Endothelial cell of umbilical vein (primary cell): Measurements from ENCODE around the gene PDE11A. TPM values are rescaled to one million over a fixed set of nuclear protein-coding genes. Genes with fewer than 3 reads are reported as not detected.

Source experiments
- BruUV-seq: library from RNA; stranded (reverse); fragments of 400-500 nt; replicated peaks from 2 replicates; lab custom pipeline; 2021; lab: Mats Ljungman, UMichigan
- CTCF ChIA-PET: fragments of 300-600, 350-600 bp; sonication (Branson Sonifier 250); formaldehyde crosslinking; loops from one replicate; lab custom pipeline; 2021; ENCODE audit warnings: antibody characterized with exemption, inconsistent platforms; lab: Charles Lee
- POLR2A ChIA-PET: fragments of 300-600, 350-600 bp; sonication (Branson Sonifier 250); formaldehyde crosslinking; loops from one replicate; lab custom pipeline; 2021; ENCODE audit warnings: antibody characterized with exemption, inconsistent platforms; lab: Charles Lee
- DNase-seq: peaks from one replicate; pipeline ENCODE4 v3.0.0-alpha.2; 2011; ENCODE audit warnings: low read depth, low spot score
- FAIRE-seq: peaks from 2 replicates; lab custom pipeline; 2011; peaks lifted over from hg19 to GRCh38; lab: Jason Lieb, UNC
- H2AFZ ChIP-seq: 2 replicates; pipeline ENCODE4 v1.6.0; 2012; ENCODE audit warnings: low read depth, low read length, control low read depth, inconsistent platforms
- H3K27ac ChIP-seq: 2 replicates; pipeline ENCODE4 v1.5.1; 2011; ENCODE audit warnings: low read depth, mild to moderate bottlenecking, control low read depth, low read length, moderate library complexity; ENCODE audit not compliant: insufficient read depth
- H3K27me3 ChIP-seq, 2 experiments: 2 replicates each; pipeline versions ENCODE4 v1.6.0 to v1.6.1; 2011; ENCODE audit warnings: low read length in 2 of 2, mixed read lengths in 1 of 2; ENCODE audit not compliant: control insufficient read depth in 2 of 2, insufficient read depth in 2 of 2
- H3K36me3 ChIP-seq, 2 experiments: 2 replicates in 1 of 2; 3 replicates in 1 of 2; pipeline ENCODE4 v1.5.1; 2011; ENCODE audit warnings: low read length in 2 of 2, mild to moderate bottlenecking in 1 of 2, moderate library complexity in 1 of 2; ENCODE audit not compliant: control insufficient read depth in 2 of 2, insufficient read depth in 2 of 2; ENCODE audit errors: extremely low read depth in 1 of 2
- H3K4me1 ChIP-seq: 3 replicates; pipeline ENCODE4 v1.5.1; 2011; ENCODE audit warnings: mild to moderate bottlenecking, low read length; ENCODE audit not compliant: control insufficient read depth, insufficient read depth; ENCODE audit errors: extremely low read depth
- H3K4me2 ChIP-seq: 2 replicates; pipeline ENCODE4 v1.6.1; 2011; ENCODE audit warnings: low read length, control low read depth, mixed read lengths; ENCODE audit not compliant: insufficient read depth
- H3K4me3 ChIP-seq, 3 experiments: fragments of 200-600 bp in 1 of 3; sonication (generic), shearing (Covaris generic) in 1 of 3; replicated peaks in 1 of 3; 2 replicates each; pipeline ENCODE4 v1.5.1; 2011 to 2016; ENCODE audit warnings: control low read depth in 3 of 3, low read length in 3 of 3, mild to moderate bottlenecking in 2 of 3, inconsistent platforms in 1 of 3, low read depth in 1 of 3, moderate library complexity in 1 of 3; ENCODE audit not compliant: insufficient read depth in 1 of 3
- H3K79me2 ChIP-seq: 2 replicates; pipeline ENCODE4 v1.6.0; 2012; ENCODE audit warnings: low read length, inconsistent platforms; ENCODE audit not compliant: control insufficient read depth, insufficient read depth
- H3K9ac ChIP-seq: replicated peaks from 2 replicates; pipeline ENCODE3; 2011; ENCODE audit warnings: low read length, control low read depth; ENCODE audit not compliant: insufficient read depth; ENCODE audit errors: extremely low read depth
- H3K9me1 ChIP-seq: replicated peaks from 3 replicates; pipeline ENCODE4 v1.6.0; 2011; ENCODE audit warnings: mild to moderate bottlenecking, low read length; ENCODE audit not compliant: control insufficient read depth, insufficient read depth; ENCODE audit errors: extremely low read depth
- H3K9me3 ChIP-seq: replicated peaks from 2 replicates; pipeline ENCODE4 v1.5.1; 2012; ENCODE audit warnings: low read length, inconsistent platforms; ENCODE audit not compliant: control insufficient read depth, insufficient read depth
- H4K20me1 ChIP-seq: replicated peaks from 2 replicates; pipeline ENCODE3; 2011; ENCODE audit warnings: mild to moderate bottlenecking, low read length; ENCODE audit not compliant: control insufficient read depth, insufficient read depth; ENCODE audit errors: extremely low read depth
- CTCF ChIP-seq, 2 donors: IDR thresholded peaks; 1 replicate in 1 of 2; 2 replicates in 1 of 2; pipeline ENCODE4 v1.5.1; 2011; ENCODE audit warnings: low read length in 2 of 2, mild to moderate bottlenecking in 2 of 2, moderate library complexity in 2 of 2, control low read depth in 1 of 2, inconsistent platforms in 1 of 2, low read depth in 1 of 2; ENCODE audit not compliant: insufficient read depth in 1 of 2; ENCODE audit errors: extremely low read depth in 1 of 2
- EZH2 ChIP-seq: IDR thresholded peaks from 2 replicates; pipeline ENCODE4 v1.6.1; 2012; ENCODE audit warnings: borderline replicate concordance, low read depth, mild to moderate bottlenecking, moderate library complexity, low read length, inconsistent platforms; ENCODE audit not compliant: severe bottlenecking
- FOS ChIP-seq: IDR thresholded peaks from 2 replicates; pipeline ENCODE4 v1.6.1; 2011; ENCODE audit warnings: mild to moderate bottlenecking, low read length, moderate library complexity, borderline replicate concordance; ENCODE audit not compliant: insufficient read depth
- GATA2 ChIP-seq: IDR thresholded peaks from 2 replicates; pipeline ENCODE4 v1.7.0; 2011; ENCODE audit warnings: low read depth, mild to moderate bottlenecking, moderate library complexity, mixed read lengths, low read length; ENCODE audit not compliant: insufficient read length, insufficient read depth
- JUN ChIP-seq: IDR thresholded peaks from 2 replicates; pipeline ENCODE4 v1.6.1; 2011; ENCODE audit warnings: borderline replicate concordance, low read depth; ENCODE audit not compliant: insufficient read length, insufficient read depth
- MAX ChIP-seq: IDR thresholded peaks from 2 replicates; pipeline ENCODE4 v1.6.1; 2011; ENCODE audit not compliant: insufficient read depth, insufficient read length
- MYC ChIP-seq: IDR thresholded peaks from one replicate; pipeline ENCODE4 v1.6.1; 2011; ENCODE audit warnings: mild to moderate bottlenecking, low read depth, low read length
- POLR2A ChIP-seq: IDR thresholded peaks from 2 replicates; pipeline ENCODE4 v1.6.1; 2012; ENCODE audit warnings: low read depth, mild to moderate bottlenecking, control low read depth, low read length
- POLR2AphosphoS5 ChIP-seq: IDR thresholded peaks from 2 replicates; pipeline ENCODE4 v1.6.1; 2012; ENCODE audit warnings: low read depth, mild to moderate bottlenecking, control low read depth, low read length, moderate library complexity; ENCODE audit not compliant: insufficient read depth
- dilution Hi-C: fragments of 300-500 bp; cut with MboI; formaldehyde crosslinking; loops from one replicate; pipeline ENCODE4 v1.15.0; 2019; ENCODE audit warnings: low sequenced_read_pairs; ENCODE audit not compliant: extremely low pct_ligation_motif_present
- intact Hi-C: fragments of 100-400 bp; cut with micrococcal nuclease; formaldehyde crosslinking; loops from one replicate; pipeline ENCODE4 v1.10.0; 2022
- polyA plus RNA-seq, 4 experiments: library from polyadenylated mRNA; depleted of rRNA in 3 of 4; stranded (reverse) in 3 of 4; unstranded in 1 of 4; fragments of >200 nt; gene quantifications; 2 replicates each; pipeline versions ENCODE4 v1.2.1 to v1.2.3, GENCODE V29; 2011 to 2012; ENCODE audit warnings: missing spikeins in 1 of 4
- total RNA-seq: library from RNA; stranded (reverse); gene quantifications from 2 replicates; pipeline ENCODE4 v1.2.3, GENCODE V29; 2021

Gene PDE11A
- total and polyA plus RNA-seq, 2 donors (not counting 3 experiments of a cell fraction or from before 2014, with no cell fraction given): 0.07 to 0.51 TPM

- no peak overlapping the region for H2AFZ ChIP-seq
- no peaks in the 10 kb centered on the region for H3K9me3 ChIP-seq
- no peak overlapping the region for H3K4me3 ChIP-seq
- ChIA-PET POLR2A (no interaction called here), CTCF (no interaction called here)
- H3K4me1 ChIP-seq: no peaks in the 10 kb centered on the region
- H3K27ac ChIP-seq: no peak overlapping the region
- H3K4me2 ChIP-seq: no peak overlapping the region
- no peak for TF ChIP-seq POLR2AphosphoS5
- no peak for TF ChIP-seq MYC
- TF ChIP-seq GATA2: no peak
- no peak for DNase-seq
- H3K27me3 ChIP-seq: peaks cover 0 to 2% of the 10 kb centered on the region in 2 experiments
- no peaks in the 10 kb centered on the region for H3K79me2 ChIP-seq
- dilution Hi-C loops: no loop called here
- H3K9ac ChIP-seq: no peak overlapping the region
- FAIRE-seq: no peak
- intact Hi-C loops: no loop called here
- H3K36me3 ChIP-seq: no peaks in the 10 kb centered on the region
- BruUV-seq: no TSS peak
- H3K9me1 ChIP-seq: no peaks in the 10 kb centered on the region
- no peaks in the 10 kb centered on the region for H4K20me1 ChIP-seq
These were observed 65.9 kb downstream of the PDE11A start for GRCh38 chr2:178006710-178007109.

GRCh38 chr2:178005756-178006155 is 66.8 kb downstream of the PDE11A start:
- H3K27ac ChIP-seq: no peak overlapping the region

More at GRCh38 chr2:178005756-178006155, 66.8 kb downstream of the PDE11A start:
- no peak overlapping the region for H2AFZ ChIP-seq
- ChIA-PET POLR2A (no interaction called here), CTCF (no interaction called here)
- FAIRE-seq (no peak), DNase-seq (no peak)
- no peaks in the 10 kb centered on the region for H4K20me1 ChIP-seq
- no peak overlapping the region for H3K9ac ChIP-seq
- no peaks in the 10 kb centered on the region for H3K9me1 ChIP-seq
- no peaks in the 10 kb centered on the region for H3K9me3 ChIP-seq
- H3K4me1 ChIP-seq: no peaks in the 10 kb centered on the region
- H3K4me3 ChIP-seq: no peak overlapping the region
- H3K27me3 ChIP-seq: peaks cover 0 to 2% of the 10 kb centered on the region in 2 experiments
- H3K79me2 ChIP-seq: no peaks in the 10 kb centered on the region
- H3K36me3 ChIP-seq: no peaks in the 10 kb centered on the region
- intact Hi-C loops: no loop called here
- dilution Hi-C loops: no loop called here
- TF ChIP-seq POLR2AphosphoS5: no peak
- TF ChIP-seq MYC: no peak
- TF ChIP-seq CTCF (IDR thresholded peaks at IDR 0.05; ENCODE audit: extremely low read depth in 1 of 2, insufficient read depth in 1 of 2, low read depth in 1 of 2, low read length in 2 of 2): no peak
- TF ChIP-seq POLR2A: no peak
- TF ChIP-seq GATA2: no peak
- TF ChIP-seq MAX: no peak
- no peak for TF ChIP-seq FOS
- TF ChIP-seq EZH2: no peak
- no peak for TF ChIP-seq JUN
- no peak overlapping the region for H3K4me2 ChIP-seq
- BruUV-seq: no TSS peak
